ENCODE results near the gene CLASP1. TPM values are rescaled to one million over a fixed set of nuclear protein-coding genes. Genes with fewer than 3 reads are reported as not detected.

CLASP1 gene
- total RNA-seq, 6 experiments from 2014 or later: 19.7 to 32.4 (median 24.1) TPM

- Histone ChIP-seq H3K36me3 (peaks cover 0 to 35% (median 3%) of the 10 kb centered on the region in 4 donors), H3K9me3 (no peaks in the 10 kb centered on the region), H3K27ac (no peak overlapping the region), H3K27me3 (no peaks in the 10 kb centered on the region), H3K4me3 (no peak overlapping the region), H3K4me1 (peaks cover 0 to 14% (median 0%) of the 10 kb centered on the region in 4 donors)
- intact Hi-C loops (cut with DNase I): loop anchor here in 1 of 2 donors (10.0 kb wide), 1 partner anchor 243 kb away; no protein-coding TSS in a partner anchor
- DNase-seq (no peak), ATAC-seq (peak in 2 of 4 donors; percentile 9 to 10)
- WGBS (ENCODE audit: insufficient coverage, low coverage, low lambda C conversion rate, missing lambda C conversion rate): no CpG with 5 or more reads among the region's 20 CpGs
- TF ChIP-seq CTCF (IDR thresholded peaks at IDR 0.05): no peak
- TF ChIP-seq POLR2A (IDR thresholded peaks at IDR 0.05): no peak
These were observed 311.0 kb downstream of the CLASP1 start for GRCh38 chr2:121338281-121338680.

GRCh38 chr2:121336528-121337294 lies 312.6 kb downstream of the CLASP1 start:
- H3K36me3 ChIP-seq: peaks cover 0 to 32% (median 2%) of the 10 kb centered on the region in 4 donors
- 90% methylated on average over 15 of the region's 18 CpGs for WGBS (ENCODE audit: insufficient coverage, low coverage, low lambda C conversion rate, missing lambda C conversion rate)
- H3K4me3 ChIP-seq: no peak overlapping the region
- ATAC-seq (no peak), DNase-seq (no peak)
- TF ChIP-seq POLR2A (IDR thresholded peaks at IDR 0.05) (no peak), CTCF (IDR thresholded peaks at IDR 0.05) (no peak)
- H3K9me3 ChIP-seq: no peaks in the 10 kb centered on the region
- intact Hi-C loops (cut with DNase I): loop anchor here in 1 of 2 donors (10.0 kb wide), 1 partner anchor 242 kb away; no protein-coding TSS in a partner anchor
- no peak overlapping the region for H3K27ac ChIP-seq
- peaks cover 0 to 14% (median 0%) of the 10 kb centered on the region in 4 donors for H3K4me1 ChIP-seq
- H3K27me3 ChIP-seq: no peaks in the 10 kb centered on the region

DNA sequence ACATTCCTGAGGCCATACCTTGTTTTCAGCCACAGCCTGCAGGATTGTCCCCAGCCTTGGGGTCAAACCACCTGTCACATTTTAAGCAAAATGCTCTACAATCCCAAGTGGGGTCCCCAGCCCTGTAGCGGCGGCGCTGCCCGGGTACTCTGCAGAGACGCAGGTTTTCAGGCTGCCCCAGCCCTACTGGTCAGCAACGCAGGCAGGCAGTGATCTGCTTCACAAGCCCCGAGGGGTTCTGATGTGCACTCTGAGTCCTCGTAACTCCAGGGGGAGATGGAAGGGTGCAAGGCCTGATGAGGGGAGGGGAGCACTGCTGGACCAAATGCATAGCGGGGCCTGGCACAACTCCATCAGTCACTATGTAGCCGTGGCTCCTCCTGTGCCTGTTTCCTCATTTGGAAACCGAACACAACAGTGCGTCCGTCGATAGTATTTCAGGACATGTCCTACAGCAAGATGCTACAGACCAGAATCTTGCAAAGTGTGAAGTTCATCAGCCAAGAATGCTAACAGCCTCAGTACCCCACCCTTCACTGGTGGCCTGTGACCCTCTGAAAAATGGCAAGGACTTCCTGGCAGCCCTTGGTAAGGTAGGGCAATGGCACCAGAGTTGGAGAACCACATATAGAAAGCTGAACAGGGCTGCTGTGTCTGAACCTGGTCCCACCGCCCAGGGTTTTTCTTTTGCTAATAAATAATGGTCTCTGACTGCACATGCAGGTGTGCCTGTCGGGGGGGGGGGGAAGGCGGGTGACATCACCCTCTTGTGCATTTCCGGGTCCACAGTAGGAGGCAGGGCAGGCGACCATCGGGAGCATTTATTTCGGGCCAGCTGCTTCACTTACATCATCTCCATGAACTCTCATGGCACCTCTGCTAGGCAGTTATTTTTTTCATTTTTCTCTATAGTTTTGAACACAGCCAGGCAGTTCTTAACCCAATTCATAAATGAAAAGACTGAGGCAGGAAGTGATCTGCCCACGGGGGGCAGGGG lies 313.7 kb downstream of the CLASP1 start:
- H3K4me1 ChIP-seq: peaks cover 0 to 14% (median 0%) of the 10 kb centered on the region in 4 donors
- ATAC-seq (peak in 3 of 4 donors; percentile 8 to 15 (median 10)), DNase-seq (peak in 1 of 3 donors; percentile 33)
- 67% methylated on average over 13 of the region's 22 CpGs for WGBS (ENCODE audit: insufficient coverage, low coverage, low lambda C conversion rate, missing lambda C conversion rate)
- H3K27ac ChIP-seq: no peak overlapping the region
- intact Hi-C loops (cut with DNase I): loop anchor here in 1 of 2 donors (10.0 kb wide), 1 partner anchor 241 kb away; no protein-coding TSS in a partner anchor
- H3K27me3 ChIP-seq: no peaks in the 10 kb centered on the region
- TF ChIP-seq POLR2A (IDR thresholded peaks at IDR 0.05) (no peak), CTCF (IDR thresholded peaks at IDR 0.05) (no peak)
- H3K9me3 ChIP-seq: no peaks in the 10 kb centered on the region
- H3K4me3 ChIP-seq: no peak overlapping the region
- peaks cover 0 to 22% (median 2%) of the 10 kb centered on the region in 4 donors for H3K36me3 ChIP-seq

DNA sequence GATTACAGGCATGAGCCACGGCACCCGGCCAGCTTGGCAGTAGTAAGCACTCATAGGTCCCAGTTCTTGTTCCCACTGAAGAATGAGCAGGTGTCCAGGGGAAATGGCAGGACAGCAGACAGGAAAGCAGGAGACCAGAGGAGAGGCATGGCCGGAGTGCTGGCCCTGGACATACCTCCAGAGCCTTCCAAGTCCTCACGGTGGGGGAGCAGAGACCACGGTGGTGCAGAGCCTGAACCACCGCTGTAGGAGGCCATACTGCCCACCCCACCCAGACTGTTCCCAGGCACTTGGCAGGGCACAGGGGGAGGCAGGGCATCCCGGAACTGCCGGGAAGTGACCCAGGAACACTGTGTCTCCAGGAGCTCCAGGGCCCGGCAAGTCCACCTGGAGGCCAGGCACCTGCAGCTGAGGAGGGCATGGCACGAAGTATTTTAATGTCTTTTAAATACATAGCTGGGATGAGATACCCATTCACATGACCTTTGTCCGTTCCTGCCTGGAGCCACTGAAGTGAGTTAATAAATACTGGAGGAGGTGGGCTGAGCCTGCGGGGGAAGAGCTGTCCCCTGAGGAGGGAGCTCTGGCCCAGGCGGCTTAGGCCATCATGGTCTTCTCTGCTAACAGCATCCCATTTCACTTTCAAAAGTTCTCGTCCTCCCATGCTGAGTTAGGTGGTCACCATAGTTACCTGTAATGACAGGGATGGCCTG lies 314.5 kb downstream of the CLASP1 start:
- Histone ChIP-seq H3K4me3 (no peak overlapping the region), H3K27me3 (no peaks in the 10 kb centered on the region), H3K9me3 (no peaks in the 10 kb centered on the region), H3K4me1 (peaks cover 0 to 14% (median 0%) of the 10 kb centered on the region in 4 donors), H3K27ac (no peak overlapping the region), H3K36me3 (peaks cover 0 to 14% (median 2%) of the 10 kb centered on the region in 4 donors)
- ATAC-seq (peak; percentile 54 to 71 (median 64)), DNase-seq (no peak)
- intact Hi-C loops (cut with DNase I): loop anchor here in 1 of 2 donors (10.0 kb wide), 1 partner anchor 240 kb away; no protein-coding TSS in a partner anchor
- no peak for TF ChIP-seq POLR2A (IDR thresholded peaks at IDR 0.05)
- no peak for TF ChIP-seq CTCF (IDR thresholded peaks at IDR 0.05)
- 66% methylated on average over 6 of the region's 14 CpGs for WGBS (ENCODE audit: insufficient coverage, low coverage, low lambda C conversion rate, missing lambda C conversion rate)
